Type B pancreatic cell (in vitro differentiated cells): ENCODE results near the gene SLC5A5. TPM values are rescaled to one million over a fixed set of nuclear protein-coding genes. Genes with fewer than 3 reads are reported as not detected.

Experiments
- DNase-seq: peaks from one replicate; pipeline ENCODE4 v3.0.0; 2021; ENCODE audit warnings: mixed read lengths; ENCODE audit not compliant: unreplicated experiment; ENCODE audit errors: extremely low spot score
- H3K27ac Mint-ChIP-seq: 2 replicates; pipeline ENCODE4 v1.8.0; 2021; ENCODE audit warnings: mild to moderate bottlenecking, mixed read lengths
- H3K27me3 Mint-ChIP-seq: 2 replicates; pipeline ENCODE4 v1.8.0; 2021; ENCODE audit warnings: mixed read lengths
- H3K36me3 Mint-ChIP-seq: 2 replicates; pipeline ENCODE4 v1.8.0; 2021; ENCODE audit warnings: mixed read lengths
- H3K4me1 Mint-ChIP-seq: one replicate; pipeline ENCODE4 v1.8.0; 2021; ENCODE audit warnings: mixed read lengths; ENCODE audit not compliant: unreplicated experiment
- H3K4me3 Mint-ChIP-seq: 2 replicates; pipeline ENCODE4 v1.8.0; 2021; ENCODE audit warnings: mild to moderate bottlenecking, mixed read lengths
- H3K9me3 Mint-ChIP-seq: 2 replicates; pipeline ENCODE4 v1.8.0; 2021; ENCODE audit warnings: mixed read lengths
- CTCF ChIP-seq: fragments of 200-600 bp; sonication (generic); conservative IDR thresholded peaks from 2 replicates; pipeline ENCODE4 v1.5.0; 2021; ENCODE audit warnings: antibody characterized with exemption, mild to moderate bottlenecking
- total RNA-seq: library from RNA; stranded (reverse); gene quantifications from 2 replicates; pipeline ENCODE4 v1.2.1, GENCODE V29; 2021; ENCODE audit warnings: low replicate concordance

The SLC5A5 gene
- total RNA-seq, 1 donor from 2014 or later = 0.75 TPM

GRCh38 chr19:17843292-17843827 is 28.4 kb upstream of the SLC5A5 start:
- TF ChIP-seq CTCF = no peak
- no peak overlapping the region for H3K4me3 Mint-ChIP-seq
- no peak overlapping the region for H3K27ac Mint-ChIP-seq
- no peaks in the 10 kb centered on the region for H3K4me1 Mint-ChIP-seq
- no peaks in the 10 kb centered on the region for H3K36me3 Mint-ChIP-seq
- DNase-seq = no peak
- peaks cover 21% of the 10 kb centered on the region for H3K27me3 Mint-ChIP-seq
- H3K9me3 Mint-ChIP-seq = no peaks in the 10 kb centered on the region

- Mint-ChIP-seq H3K4me1 (no peaks in the 10 kb centered on the region), H3K36me3 (no peaks in the 10 kb centered on the region), H3K9me3 (no peaks in the 10 kb centered on the region), H3K4me3 (no peak overlapping the region), H3K27me3 (peaks cover 18% of the 10 kb centered on the region), H3K27ac (no peak overlapping the region)
- no peak for DNase-seq
- no peak for TF ChIP-seq CTCF
Observed at GRCh38 chr19:17843908-17844490, 27.7 kb upstream of the SLC5A5 start.

GRCh38 chr19:17846146-17846545 is 25.6 kb upstream of the SLC5A5 start:
- no peaks in the 10 kb centered on the region for H3K4me1 Mint-ChIP-seq
- H3K36me3 Mint-ChIP-seq = no peaks in the 10 kb centered on the region
- no peak overlapping the region for H3K27ac Mint-ChIP-seq
- no peak for DNase-seq
- no peaks in the 10 kb centered on the region for H3K9me3 Mint-ChIP-seq
- H3K27me3 Mint-ChIP-seq = peaks cover 5% of the 10 kb centered on the region
- no peak for TF ChIP-seq CTCF
- H3K4me3 Mint-ChIP-seq = no peak overlapping the region

- H3K4me1 Mint-ChIP-seq = no peaks in the 10 kb centered on the region
- peaks cover 4% of the 10 kb centered on the region for H3K27me3 Mint-ChIP-seq
- peak; percentile 81 for DNase-seq
- H3K4me3 Mint-ChIP-seq = peak within 1 kb of the TSS; percentile 34
- H3K9me3 Mint-ChIP-seq = no peaks in the 10 kb centered on the region
- H3K27ac Mint-ChIP-seq = peak within 1 kb of the TSS; percentile 23
- H3K36me3 Mint-ChIP-seq = no peaks in the 10 kb centered on the region
- no peak for TF ChIP-seq CTCF
Observed at GRCh38 chr19:17847538-17848366, 24.0 kb upstream of the SLC5A5 start, which contains the start of gene JAK3. Gene JAK3 (minus strand): TSS chr19:17847982. CDS start chr19:17844417, 3,565 bp downstream.

GRCh38 chr19:17848595-17849292 is 23.0 kb upstream of the SLC5A5 start:
- H3K9me3 Mint-ChIP-seq = no peaks in the 10 kb centered on the region
- DNase-seq = no peak
- no peaks in the 10 kb centered on the region for H3K36me3 Mint-ChIP-seq
- H3K4me3 Mint-ChIP-seq = no peak overlapping the region
- no peaks in the 10 kb centered on the region for H3K4me1 Mint-ChIP-seq
- no peak overlapping the region for H3K27ac Mint-ChIP-seq
- H3K27me3 Mint-ChIP-seq = peaks cover 4% of the 10 kb centered on the region
- TF ChIP-seq CTCF = no peak
